Lower leg skin (tissue), 4 donors: ENCODE results near the gene KCNMB4. TPM values are rescaled to one million over a fixed set of nuclear protein-coding genes. Genes with fewer than 3 reads are reported as not detected.

Experiments used
- DNase-seq, 2 donors: peaks; one replicate each; pipeline ENCODE4 v3.0.0-alpha.2; 2019; ENCODE audit warnings: low spot score in 2 of 2
- H3K4me3 ChIP-seq: fragments of 200-600 bp; sonication (generic); 2 replicates; pipeline ENCODE4 v1.5.1; 2017; ENCODE audit warnings: mild to moderate bottlenecking, low read depth; ENCODE audit not compliant: poor library complexity, severe bottlenecking
- CTCF ChIP-seq, 3 donors: fragments of 450-650 bp; IDR thresholded peaks; one replicate each; pipeline ENCODE4 v1.5.1; 2016; ENCODE audit warnings: antibody characterized with exemption in 3 of 3, mild to moderate bottlenecking in 3 of 3, moderate library complexity in 2 of 3
- POLR2A ChIP-seq, 2 donors: fragments of 450-650 bp; IDR thresholded peaks; one replicate each; pipeline ENCODE4 v1.6.1; 2016 to 2017; ENCODE audit warnings: antibody characterized with exemption in 2 of 2, mild to moderate bottlenecking in 1 of 2, moderate library complexity in 1 of 2
- WGBS, 2 donors: methylation state at CpG; one replicate each; pipeline ENCODE4 v1.1.5; 2018; 5-methylcytosine and 5-hydroxymethylcytosine counted together
- intact Hi-C: fragments of 100-400 bp; cut with DNase I; formaldehyde crosslinking; loops from one replicate; pipeline ENCODE4 v1.15.0; 2023; ENCODE audit warnings: low total_unique reads
- total RNA-seq, 4 donors: library from RNA; depleted of rRNA; stranded (reverse); fragments of >200 nt; gene quantifications; one replicate each; pipeline ENCODE4 v1.1.0, GENCODE V29; 2016

Gene KCNMB4
- total RNA-seq, 4 donors from 2014 or later = 3.2 to 4.4 (median 4.0) TPM

- no peak for DNase-seq
- intact Hi-C loops = no loop called here
- no peak for TF ChIP-seq POLR2A (IDR thresholded peaks at IDR 0.05)
- no peak for TF ChIP-seq CTCF (IDR thresholded peaks at IDR 0.05)
Observed at GRCh38 chr12:70469221-70469820, 103.2 kb downstream of the KCNMB4 start.

GRCh38 chr12:70482764-70483163, 116.7 kb downstream of the KCNMB4 start:
- DNase-seq = no peak
- no peak overlapping the region for H3K4me3 ChIP-seq
- 45 to 51% methylated on average over 1 of the region's 1 CpG for WGBS, 2 donors
- TF ChIP-seq CTCF (IDR thresholded peaks at IDR 0.05) = no peak
- no peak for TF ChIP-seq POLR2A (IDR thresholded peaks at IDR 0.05)
- intact Hi-C loops = no loop called here

More at GRCh38 chr12:70469221-70469820, 103.2 kb downstream of the KCNMB4 start:
- H3K4me3 ChIP-seq = no peak overlapping the region
- WGBS, 2 donors = 90 to 91% methylated on average over 12 of the region's 12 CpGs

Other genes with a start within 250 kb of the KCNMB4 start
- 100 to 1,000 TPM; 117 to 141 (median 122) TPM for gene CNOT2, start 122.9 kb upstream of the KCNMB4 start, total RNA-seq